DOHH2 (cell line): Measurements from ENCODE around the gene AAGAB.

Source experiments
- H3F3A ChIP-seq: fragments of 200-600 bp; sonication (generic), shearing (Covaris generic); 2 replicates; pipeline ENCODE4 v1.6.0; 2016; ENCODE audit warnings: antibody characterized with exemption, mild to moderate bottlenecking; ENCODE audit not compliant: control insufficient read depth, insufficient read depth
- H3K27ac ChIP-seq: fragments of 200-600 bp; sonication (generic); 2 replicates; pipeline ENCODE4 v1.5.1; 2014; ENCODE audit warnings: low read depth, mild to moderate bottlenecking, low read length, moderate library complexity
- H3K27me3 ChIP-seq: fragments of 200-600 bp; sonication (generic); 2 replicates; pipeline ENCODE4 v1.6.1; 2014; ENCODE audit warnings: mild to moderate bottlenecking, low read length, mixed read lengths; ENCODE audit not compliant: control insufficient read depth
- H3K36me3 ChIP-seq: fragments of 200-600 bp; sonication (generic); 2 replicates; pipeline ENCODE4 v1.6.1; 2014; ENCODE audit warnings: mild to moderate bottlenecking, low read length, moderate library complexity, mixed read lengths; ENCODE audit not compliant: control insufficient read depth
- H3K4me1 ChIP-seq: fragments of 200-600 bp; sonication (generic); 2 replicates; pipeline ENCODE4 v1.6.1; 2014; ENCODE audit warnings: mild to moderate bottlenecking, low read length, mixed read lengths; ENCODE audit not compliant: control insufficient read depth
- H3K4me2 ChIP-seq: fragments of 200-600 bp; sonication (generic); 2 replicates; pipeline ENCODE4 v1.6.0; 2014; ENCODE audit warnings: mild to moderate bottlenecking, low read length, moderate library complexity
- H3K4me3 ChIP-seq: fragments of 200-600 bp; sonication (generic); 2 replicates; pipeline ENCODE4 v1.5.1; 2014; ENCODE audit warnings: mild to moderate bottlenecking, low read length, mixed read lengths
- H3K79me2 ChIP-seq: fragments of 200-600 bp; sonication (generic); 2 replicates; pipeline ENCODE4 v1.6.1; 2014; ENCODE audit warnings: mild to moderate bottlenecking, low read length, mixed read lengths; ENCODE audit not compliant: control insufficient read depth
- H3K9me2 ChIP-seq: fragments of 200-600 bp; sonication (generic); replicated peaks from 2 replicates; pipeline ENCODE4 v1.6.1; 2014; ENCODE audit warnings: mild to moderate bottlenecking, low read length, mixed read lengths; ENCODE audit not compliant: control insufficient read depth
- H3K9me3 ChIP-seq: fragments of 200-600 bp; sonication (generic); 2 replicates; pipeline ENCODE4 v1.6.1; 2014; ENCODE audit warnings: antibody characterized with exemption, low read length, mixed read lengths; ENCODE audit not compliant: control insufficient read depth, insufficient read depth
- H4K20me1 ChIP-seq: fragments of 200-600 bp; sonication (generic); 2 replicates; pipeline ENCODE4 v1.6.0; 2014; ENCODE audit warnings: low read depth, mild to moderate bottlenecking, antibody characterized with exemption, low read length, moderate library complexity; ENCODE audit not compliant: control insufficient read depth, insufficient read depth
- EZH2phosphoT487 ChIP-seq: fragments of 200-600 bp; sonication (generic); IDR thresholded peaks from 2 replicates; pipeline ENCODE4 v1.6.1; 2017; ENCODE audit warnings: borderline replicate concordance, mild to moderate bottlenecking, antibody characterized with exemption, low read length, moderate library complexity, mixed read lengths
- TF ChIP-seq, protein P1 (sequence below): fragments of 200-600 bp; sonication (generic); IDR thresholded peaks from one replicate; pipeline ENCODE4 v1.5.1; 2014; ENCODE audit warnings: antibody characterized with exemption, mild to moderate bottlenecking, low read depth, low read length; ENCODE audit not compliant: poor library complexity, severe bottlenecking

The AAGAB gene

DNA sequence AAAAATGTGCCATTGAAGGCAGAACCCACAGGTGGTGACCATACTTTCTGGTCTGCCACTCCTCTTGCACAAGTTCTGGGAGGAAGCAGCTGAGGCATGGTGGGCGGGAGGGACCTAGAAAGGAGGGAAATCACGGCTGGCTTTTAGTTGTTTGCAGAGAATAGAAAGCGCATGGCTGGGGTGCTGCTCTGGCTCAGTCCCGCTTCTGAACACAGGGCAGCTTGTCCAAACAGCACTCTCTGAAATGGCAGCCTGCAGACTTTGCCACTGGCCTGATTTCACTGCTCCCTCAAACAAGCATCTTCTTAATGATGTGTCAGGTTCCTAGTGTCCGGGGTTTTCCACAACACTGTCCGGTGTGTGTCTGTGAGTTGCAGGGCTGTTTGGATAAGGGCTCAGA lies 76.7 kb downstream of the AAGAB start:
- no peaks in the 10 kb centered on the region for H3K9me2 ChIP-seq
- no peak for TF ChIP-seq EZH2phosphoT487
- TF ChIP-seq, protein P1, sequence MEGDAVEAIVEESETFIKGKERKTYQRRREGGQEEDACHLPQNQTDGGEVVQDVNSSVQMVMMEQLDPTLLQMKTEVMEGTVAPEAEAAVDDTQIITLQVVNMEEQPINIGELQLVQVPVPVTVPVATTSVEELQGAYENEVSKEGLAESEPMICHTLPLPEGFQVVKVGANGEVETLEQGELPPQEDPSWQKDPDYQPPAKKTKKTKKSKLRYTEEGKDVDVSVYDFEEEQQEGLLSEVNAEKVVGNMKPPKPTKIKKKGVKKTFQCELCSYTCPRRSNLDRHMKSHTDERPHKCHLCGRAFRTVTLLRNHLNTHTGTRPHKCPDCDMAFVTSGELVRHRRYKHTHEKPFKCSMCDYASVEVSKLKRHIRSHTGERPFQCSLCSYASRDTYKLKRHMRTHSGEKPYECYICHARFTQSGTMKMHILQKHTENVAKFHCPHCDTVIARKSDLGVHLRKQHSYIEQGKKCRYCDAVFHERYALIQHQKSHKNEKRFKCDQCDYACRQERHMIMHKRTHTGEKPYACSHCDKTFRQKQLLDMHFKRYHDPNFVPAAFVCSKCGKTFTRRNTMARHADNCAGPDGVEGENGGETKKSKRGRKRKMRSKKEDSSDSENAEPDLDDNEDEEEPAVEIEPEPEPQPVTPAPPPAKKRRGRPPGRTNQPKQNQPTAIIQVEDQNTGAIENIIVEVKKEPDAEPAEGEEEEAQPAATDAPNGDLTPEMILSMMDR: no peak
- no peaks in the 10 kb centered on the region for H3F3A ChIP-seq
- H3K36me3 ChIP-seq: no peaks in the 10 kb centered on the region
- H3K4me1 ChIP-seq: peaks cover 4% of the 10 kb centered on the region; the same call in 1 of the 2 replicates
- no peak overlapping the region for H3K4me3 ChIP-seq
- H3K4me2 ChIP-seq: no peak overlapping the region
- 0 out of 2 replicates have a peak, but pooled peaks cover 3% of the 10 kb centered on the region for H4K20me1 ChIP-seq
- H3K27me3 ChIP-seq: no peaks in the 10 kb centered on the region
- no peaks in the 10 kb centered on the region for H3K79me2 ChIP-seq
- H3K9me3 ChIP-seq: no peaks in the 10 kb centered on the region
- H3K27ac ChIP-seq: no peak overlapping the region

DNA sequence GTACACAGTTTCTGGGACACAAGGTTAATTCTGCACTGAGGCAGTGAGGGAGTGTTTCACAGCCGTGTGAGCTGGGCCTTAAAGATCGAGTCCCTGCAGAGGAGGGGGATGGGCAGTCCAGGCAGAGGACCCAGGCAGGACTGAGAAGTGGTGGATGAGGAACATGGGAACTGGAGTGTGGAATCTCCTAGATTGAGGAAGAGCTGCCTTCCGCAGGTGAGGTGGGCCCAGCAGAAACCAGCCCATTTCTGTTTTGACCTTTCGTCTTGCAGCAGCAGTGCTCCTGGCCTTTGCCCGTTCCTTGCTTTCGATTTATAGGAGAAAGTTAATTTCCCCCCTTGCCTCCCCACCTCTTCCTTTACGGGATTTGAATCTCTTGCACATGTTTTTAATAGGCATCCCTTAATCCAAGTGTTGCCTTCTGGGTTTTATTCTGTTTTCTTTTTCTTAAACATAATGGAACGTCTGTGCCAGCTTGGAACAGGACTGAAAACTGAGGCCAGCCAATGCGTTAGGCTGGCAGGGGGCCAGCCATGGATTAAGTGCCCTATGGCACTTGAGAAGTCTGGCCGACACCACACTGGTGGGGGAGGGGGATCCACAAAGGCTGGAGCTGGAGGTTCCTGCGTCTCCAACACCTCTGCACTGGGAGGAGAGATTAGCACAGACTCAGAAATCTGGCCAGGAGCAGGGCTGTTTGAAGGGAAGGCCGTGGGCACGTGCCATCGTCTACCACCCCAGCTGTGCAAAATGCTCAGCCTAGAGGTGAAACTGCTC lies 78.1 kb downstream of the AAGAB start:
- Histone ChIP-seq H3F3A (no peaks in the 10 kb centered on the region), H3K4me2 (no peak overlapping the region)

DNA sequence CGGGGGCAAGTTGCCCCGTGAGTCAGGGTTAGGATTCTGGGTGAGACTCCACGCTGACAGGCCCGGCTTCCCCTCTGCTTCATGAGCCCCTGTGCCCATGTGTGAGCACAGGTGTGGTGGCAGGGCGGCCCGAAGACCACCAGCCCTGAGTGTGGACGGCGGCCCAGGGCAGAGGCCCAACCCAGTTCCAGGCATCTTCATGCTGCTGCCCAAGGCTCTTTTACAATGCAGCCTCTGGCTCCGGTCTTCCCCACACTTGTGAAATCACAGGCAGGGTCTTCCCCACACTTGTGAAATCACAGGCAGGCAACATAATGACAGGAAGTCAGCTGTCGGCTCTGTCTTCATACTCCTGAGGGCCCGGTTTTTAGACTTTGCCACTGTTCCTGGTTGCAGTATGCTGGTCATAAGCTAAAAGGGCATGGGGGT lies 78.8 kb downstream of the AAGAB start:
- Histone ChIP-seq H3K79me2 (no peaks in the 10 kb centered on the region), H3K36me3 (no peaks in the 10 kb centered on the region)

More for the DNA sequence above, 78.1 kb downstream of the AAGAB start:
- TF ChIP-seq, protein P1: no peak
- no peak overlapping the region for H3K27ac ChIP-seq
- H3K4me3 ChIP-seq: no peak overlapping the region
- H3K79me2 ChIP-seq: no peaks in the 10 kb centered on the region
- H3K9me3 ChIP-seq: no peaks in the 10 kb centered on the region
- peaks cover 4% of the 10 kb centered on the region; the same call in 1 of the 2 replicates for H3K4me1 ChIP-seq
- no peaks in the 10 kb centered on the region for H3K9me2 ChIP-seq
- 0 out of 2 replicates have a peak, but pooled peaks cover 3% of the 10 kb centered on the region for H4K20me1 ChIP-seq
- H3K27me3 ChIP-seq: no peaks in the 10 kb centered on the region
- no peaks in the 10 kb centered on the region for H3K36me3 ChIP-seq

More for the DNA sequence above, 78.8 kb downstream of the AAGAB start:
- Histone ChIP-seq H3K27me3 (no peaks in the 10 kb centered on the region), H3F3A (no peaks in the 10 kb centered on the region), H3K27ac (no peak overlapping the region), H4K20me1 (0 out of 2 replicates have a peak, but pooled peaks cover 3% of the 10 kb centered on the region), H3K9me2 (no peaks in the 10 kb centered on the region), H3K4me1 (peaks cover 4% of the 10 kb centered on the region; the same call in 1 of the 2 replicates), H3K4me3 (no peak overlapping the region), H3K9me3 (no peaks in the 10 kb centered on the region), H3K4me2 (no peak overlapping the region)
- no peak for TF ChIP-seq EZH2phosphoT487
- TF ChIP-seq, protein P1: no peak
